Measurements from ENCODE around the gene NEUROD6. TPM values are rescaled to one million over a fixed set of nuclear protein-coding genes. Genes with fewer than 3 reads are reported as not detected.
A peak's percentile ranks its signal among the peaks of the same experiment; 100 is the strongest.

NEUROD6 gene
- total RNA-seq, 1 experiment from 2014 or later = not detected

DNA sequence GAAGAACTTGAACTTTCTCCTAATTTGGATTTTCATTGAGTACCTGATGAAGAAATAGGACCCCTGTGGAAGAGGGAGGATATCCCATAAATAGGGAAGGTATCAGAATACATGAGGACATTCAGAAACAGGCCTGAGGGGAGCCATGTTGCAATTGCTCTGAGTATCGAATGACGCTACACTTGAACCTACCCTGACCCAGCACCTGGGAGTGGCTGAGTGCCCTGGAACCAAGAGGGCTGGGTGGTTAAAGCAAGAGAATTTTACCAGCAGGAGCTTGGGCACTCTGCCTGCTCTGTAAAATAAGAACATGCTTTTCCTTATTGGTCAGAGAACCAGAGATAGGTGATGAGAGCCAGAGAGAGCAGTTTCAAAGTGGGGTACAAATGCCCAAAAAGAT lies 7.2 kb downstream of the NEUROD6 start (continued):
- no peak for TF ChIP-seq ZNF425 (CRISPR knock-in tag; conservative IDR thresholded peaks at IDR 0.05)

GRCh38 chr7:31327071-31327470 lies 13.5 kb downstream of the NEUROD6 start:
- ChIA-PET CTCF (interaction anchor here (1.0 to 1.4 kb wide), 3 partner anchors 9 to 182 kb away, joined by 3 to 5 read pairs (median 3); no protein-coding TSS in a partner anchor), POLR2A (no interaction called here)
- ATAC-seq (peak; percentile 86), DNase-seq (ENCODE audit: low spot score) (no peak)
- no peak overlapping the region for H3K27ac Mint-ChIP-seq
- H3K9me3 Mint-ChIP-seq = peaks cover 4% of the 10 kb centered on the region; the same call in 1 of the 2 replicates
- no peaks in the 10 kb centered on the region; the same call in 1 of the 2 replicates for H3K27me3 Mint-ChIP-seq (ENCODE audit: low read depth)
- H3K4me3 Mint-ChIP-seq = no peak overlapping the region
- H3K4me1 Mint-ChIP-seq = peaks cover 7% of the 10 kb centered on the region
- no peaks in the 10 kb centered on the region for H3K36me3 Mint-ChIP-seq
- no peak for TF ChIP-seq ESRRA (CRISPR knock-in tag; IDR thresholded peaks at IDR 0.05; ENCODE audit: borderline replicate concordance)
- no peak for TF ChIP-seq ZNF416 (CRISPR knock-in tag; IDR thresholded peaks at IDR 0.05)
- no peak for TF ChIP-seq RELA (CRISPR knock-in tag; IDR thresholded peaks at IDR 0.05; ENCODE audit: borderline replicate concordance)
- TF ChIP-seq NFATC4 (CRISPR knock-in tag; IDR thresholded peaks at IDR 0.05) = no peak
- no peak for TF ChIP-seq ZNF512 (CRISPR knock-in tag; IDR thresholded peaks at IDR 0.05; ENCODE audit: borderline replicate concordance)
- no peak for TF ChIP-seq OVOL2 (CRISPR knock-in tag; IDR thresholded peaks at IDR 0.05; ENCODE audit: borderline replicate concordance)
- TF ChIP-seq, protein P1, sequence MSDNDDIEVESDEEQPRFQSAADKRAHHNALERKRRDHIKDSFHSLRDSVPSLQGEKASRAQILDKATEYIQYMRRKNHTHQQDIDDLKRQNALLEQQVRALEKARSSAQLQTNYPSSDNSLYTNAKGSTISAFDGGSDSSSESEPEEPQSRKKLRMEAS (CRISPR knock-in tag; IDR thresholded peaks at IDR 0.05) = no peak
- no peak for TF ChIP-seq ARID4B (CRISPR knock-in tag; IDR thresholded peaks at IDR 0.05; ENCODE audit: borderline replicate concordance)
- TF ChIP-seq, protein P2, sequence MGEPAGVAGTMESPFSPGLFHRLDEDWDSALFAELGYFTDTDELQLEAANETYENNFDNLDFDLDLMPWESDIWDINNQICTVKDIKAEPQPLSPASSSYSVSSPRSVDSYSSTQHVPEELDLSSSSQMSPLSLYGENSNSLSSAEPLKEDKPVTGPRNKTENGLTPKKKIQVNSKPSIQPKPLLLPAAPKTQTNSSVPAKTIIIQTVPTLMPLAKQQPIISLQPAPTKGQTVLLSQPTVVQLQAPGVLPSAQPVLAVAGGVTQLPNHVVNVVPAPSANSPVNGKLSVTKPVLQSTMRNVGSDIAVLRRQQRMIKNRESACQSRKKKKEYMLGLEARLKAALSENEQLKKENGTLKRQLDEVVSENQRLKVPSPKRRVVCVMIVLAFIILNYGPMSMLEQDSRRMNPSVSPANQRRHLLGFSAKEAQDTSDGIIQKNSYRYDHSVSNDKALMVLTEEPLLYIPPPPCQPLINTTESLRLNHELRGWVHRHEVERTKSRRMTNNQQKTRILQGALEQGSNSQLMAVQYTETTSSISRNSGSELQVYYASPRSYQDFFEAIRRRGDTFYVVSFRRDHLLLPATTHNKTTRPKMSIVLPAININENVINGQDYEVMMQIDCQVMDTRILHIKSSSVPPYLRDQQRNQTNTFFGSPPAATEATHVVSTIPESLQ (CRISPR knock-in tag; IDR thresholded peaks at IDR 0.05) = no peak
- TF ChIP-seq, protein P3, sequence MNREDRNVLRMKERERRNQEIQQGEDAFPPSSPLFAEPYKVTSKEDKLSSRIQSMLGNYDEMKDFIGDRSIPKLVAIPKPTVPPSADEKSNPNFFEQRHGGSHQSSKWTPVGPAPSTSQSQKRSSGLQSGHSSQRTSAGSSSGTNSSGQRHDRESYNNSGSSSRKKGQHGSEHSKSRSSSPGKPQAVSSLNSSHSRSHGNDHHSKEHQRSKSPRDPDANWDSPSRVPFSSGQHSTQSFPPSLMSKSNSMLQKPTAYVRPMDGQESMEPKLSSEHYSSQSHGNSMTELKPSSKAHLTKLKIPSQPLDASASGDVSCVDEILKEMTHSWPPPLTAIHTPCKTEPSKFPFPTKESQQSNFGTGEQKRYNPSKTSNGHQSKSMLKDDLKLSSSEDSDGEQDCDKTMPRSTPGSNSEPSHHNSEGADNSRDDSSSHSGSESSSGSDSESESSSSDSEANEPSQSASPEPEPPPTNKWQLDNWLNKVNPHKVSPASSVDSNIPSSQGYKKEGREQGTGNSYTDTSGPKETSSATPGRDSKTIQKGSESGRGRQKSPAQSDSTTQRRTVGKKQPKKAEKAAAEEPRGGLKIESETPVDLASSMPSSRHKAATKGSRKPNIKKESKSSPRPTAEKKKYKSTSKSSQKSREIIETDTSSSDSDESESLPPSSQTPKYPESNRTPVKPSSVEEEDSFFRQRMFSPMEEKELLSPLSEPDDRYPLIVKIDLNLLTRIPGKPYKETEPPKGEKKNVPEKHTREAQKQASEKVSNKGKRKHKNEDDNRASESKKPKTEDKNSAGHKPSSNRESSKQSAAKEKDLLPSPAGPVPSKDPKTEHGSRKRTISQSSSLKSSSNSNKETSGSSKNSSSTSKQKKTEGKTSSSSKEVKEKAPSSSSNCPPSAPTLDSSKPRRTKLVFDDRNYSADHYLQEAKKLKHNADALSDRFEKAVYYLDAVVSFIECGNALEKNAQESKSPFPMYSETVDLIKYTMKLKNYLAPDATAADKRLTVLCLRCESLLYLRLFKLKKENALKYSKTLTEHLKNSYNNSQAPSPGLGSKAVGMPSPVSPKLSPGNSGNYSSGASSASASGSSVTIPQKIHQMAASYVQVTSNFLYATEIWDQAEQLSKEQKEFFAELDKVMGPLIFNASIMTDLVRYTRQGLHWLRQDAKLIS (CRISPR knock-in tag; IDR thresholded peaks at IDR 0.05; ENCODE audit: borderline replicate concordance) = no peak
- TF ChIP-seq ZNF671 (CRISPR knock-in tag; IDR thresholded peaks at IDR 0.05) = no peak
- TF ChIP-seq, protein P4, sequence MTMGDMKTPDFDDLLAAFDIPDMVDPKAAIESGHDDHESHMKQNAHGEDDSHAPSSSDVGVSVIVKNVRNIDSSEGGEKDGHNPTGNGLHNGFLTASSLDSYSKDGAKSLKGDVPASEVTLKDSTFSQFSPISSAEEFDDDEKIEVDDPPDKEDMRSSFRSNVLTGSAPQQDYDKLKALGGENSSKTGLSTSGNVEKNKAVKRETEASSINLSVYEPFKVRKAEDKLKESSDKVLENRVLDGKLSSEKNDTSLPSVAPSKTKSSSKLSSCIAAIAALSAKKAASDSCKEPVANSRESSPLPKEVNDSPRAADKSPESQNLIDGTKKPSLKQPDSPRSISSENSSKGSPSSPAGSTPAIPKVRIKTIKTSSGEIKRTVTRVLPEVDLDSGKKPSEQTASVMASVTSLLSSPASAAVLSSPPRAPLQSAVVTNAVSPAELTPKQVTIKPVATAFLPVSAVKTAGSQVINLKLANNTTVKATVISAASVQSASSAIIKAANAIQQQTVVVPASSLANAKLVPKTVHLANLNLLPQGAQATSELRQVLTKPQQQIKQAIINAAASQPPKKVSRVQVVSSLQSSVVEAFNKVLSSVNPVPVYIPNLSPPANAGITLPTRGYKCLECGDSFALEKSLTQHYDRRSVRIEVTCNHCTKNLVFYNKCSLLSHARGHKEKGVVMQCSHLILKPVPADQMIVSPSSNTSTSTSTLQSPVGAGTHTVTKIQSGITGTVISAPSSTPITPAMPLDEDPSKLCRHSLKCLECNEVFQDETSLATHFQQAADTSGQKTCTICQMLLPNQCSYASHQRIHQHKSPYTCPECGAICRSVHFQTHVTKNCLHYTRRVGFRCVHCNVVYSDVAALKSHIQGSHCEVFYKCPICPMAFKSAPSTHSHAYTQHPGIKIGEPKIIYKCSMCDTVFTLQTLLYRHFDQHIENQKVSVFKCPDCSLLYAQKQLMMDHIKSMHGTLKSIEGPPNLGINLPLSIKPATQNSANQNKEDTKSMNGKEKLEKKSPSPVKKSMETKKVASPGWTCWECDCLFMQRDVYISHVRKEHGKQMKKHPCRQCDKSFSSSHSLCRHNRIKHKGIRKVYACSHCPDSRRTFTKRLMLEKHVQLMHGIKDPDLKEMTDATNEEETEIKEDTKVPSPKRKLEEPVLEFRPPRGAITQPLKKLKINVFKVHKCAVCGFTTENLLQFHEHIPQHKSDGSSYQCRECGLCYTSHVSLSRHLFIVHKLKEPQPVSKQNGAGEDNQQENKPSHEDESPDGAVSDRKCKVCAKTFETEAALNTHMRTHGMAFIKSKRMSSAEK (CRISPR knock-in tag; IDR thresholded peaks at IDR 0.05; ENCODE audit: borderline replicate concordance) = no peak
